Right hindlimb (tissue), 1 donor: ENCODE results near the gene RAE1.
"Not testable (repeated sequence)": the region's sequence is repeated elsewhere in the genome, so short reads cannot be mapped to it uniquely, and the experiment has no call there.

ENCODE experiments used
- DNase-seq: peaks from one replicate; pipeline ENCODE4 v3.0.0-alpha.2; 2018

Gene RAE1

DNA sequence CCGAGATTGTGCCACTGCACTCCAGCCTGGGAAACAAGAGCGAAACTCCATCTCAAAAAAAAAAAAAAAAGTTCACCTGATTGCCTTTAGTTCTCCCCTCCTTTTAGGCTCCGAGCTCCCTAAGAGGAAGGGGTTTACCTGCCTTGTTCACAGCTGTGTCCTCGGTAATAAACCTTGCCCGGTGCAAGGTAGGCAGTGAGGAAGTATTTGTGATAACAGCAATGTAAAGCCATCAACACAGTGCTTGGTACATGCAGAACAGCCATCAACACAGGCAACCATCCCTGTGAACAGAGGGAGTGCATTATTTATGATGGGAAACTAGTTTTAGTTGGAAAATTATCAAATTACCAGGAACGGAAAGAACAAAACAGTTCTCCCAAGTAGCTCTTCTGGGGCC lies 23.2 kb upstream of the RAE1 start:
- DNase-seq, result no peak

DNA sequence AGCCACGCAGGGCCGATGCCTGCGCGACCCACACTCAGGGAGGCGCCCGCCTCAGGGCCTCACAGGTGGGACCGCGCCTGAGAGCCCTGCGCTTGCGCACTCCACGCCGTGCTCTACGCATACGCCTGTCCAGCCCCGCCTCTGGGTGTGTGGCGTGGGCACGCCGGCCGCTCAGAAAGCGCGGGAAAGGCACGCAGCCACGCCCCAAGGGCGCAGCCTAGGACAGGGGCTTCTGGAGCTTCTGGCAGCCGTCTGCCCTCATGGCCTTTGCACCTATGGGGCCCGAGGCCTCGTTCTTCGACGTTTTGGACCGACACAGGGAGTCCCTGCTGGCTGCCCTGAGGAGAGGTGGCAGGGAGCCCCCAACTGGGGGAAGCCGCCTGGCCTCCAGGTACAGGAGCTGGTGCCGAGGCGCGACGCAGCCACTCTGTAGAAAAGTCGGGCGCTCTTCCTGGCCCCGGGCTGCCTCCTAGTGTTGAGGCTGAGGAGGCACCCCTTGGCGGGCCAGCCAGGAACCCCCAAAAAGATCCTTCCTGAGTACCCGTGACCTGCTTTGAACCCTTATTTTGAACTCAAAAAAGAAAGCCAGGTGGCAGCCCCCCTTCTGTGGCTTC lies 21.3 kb upstream of the RAE1 start, which contains the start of gene SPO11:
Gene SPO11 (plus strand): TSS at position 196 of the 614 bp plus-strand sequence. CDS start 65 bp downstream, at position 261.
- no peak for DNase-seq

DNA sequence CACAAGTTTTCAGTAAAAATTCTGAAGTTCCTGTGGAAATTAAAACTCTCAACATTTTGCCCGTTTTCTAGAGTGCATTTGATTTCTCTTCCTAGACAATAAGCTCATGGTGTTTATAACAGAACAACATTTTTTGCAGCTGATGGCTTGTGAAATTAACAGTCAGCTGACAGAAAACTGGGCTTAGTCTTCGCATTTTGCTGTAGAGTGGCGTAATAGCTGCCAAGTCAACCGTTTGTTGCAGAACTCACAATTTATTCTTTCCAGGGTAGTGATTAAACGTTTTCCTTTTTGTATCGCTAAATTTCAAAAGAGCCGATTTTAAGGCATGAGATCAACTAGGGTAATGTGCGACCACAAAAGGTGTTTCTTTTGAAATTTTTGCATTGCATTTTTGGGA lies 20.1 kb upstream of the RAE1 start:
- DNase-seq, result no peak

DNA sequence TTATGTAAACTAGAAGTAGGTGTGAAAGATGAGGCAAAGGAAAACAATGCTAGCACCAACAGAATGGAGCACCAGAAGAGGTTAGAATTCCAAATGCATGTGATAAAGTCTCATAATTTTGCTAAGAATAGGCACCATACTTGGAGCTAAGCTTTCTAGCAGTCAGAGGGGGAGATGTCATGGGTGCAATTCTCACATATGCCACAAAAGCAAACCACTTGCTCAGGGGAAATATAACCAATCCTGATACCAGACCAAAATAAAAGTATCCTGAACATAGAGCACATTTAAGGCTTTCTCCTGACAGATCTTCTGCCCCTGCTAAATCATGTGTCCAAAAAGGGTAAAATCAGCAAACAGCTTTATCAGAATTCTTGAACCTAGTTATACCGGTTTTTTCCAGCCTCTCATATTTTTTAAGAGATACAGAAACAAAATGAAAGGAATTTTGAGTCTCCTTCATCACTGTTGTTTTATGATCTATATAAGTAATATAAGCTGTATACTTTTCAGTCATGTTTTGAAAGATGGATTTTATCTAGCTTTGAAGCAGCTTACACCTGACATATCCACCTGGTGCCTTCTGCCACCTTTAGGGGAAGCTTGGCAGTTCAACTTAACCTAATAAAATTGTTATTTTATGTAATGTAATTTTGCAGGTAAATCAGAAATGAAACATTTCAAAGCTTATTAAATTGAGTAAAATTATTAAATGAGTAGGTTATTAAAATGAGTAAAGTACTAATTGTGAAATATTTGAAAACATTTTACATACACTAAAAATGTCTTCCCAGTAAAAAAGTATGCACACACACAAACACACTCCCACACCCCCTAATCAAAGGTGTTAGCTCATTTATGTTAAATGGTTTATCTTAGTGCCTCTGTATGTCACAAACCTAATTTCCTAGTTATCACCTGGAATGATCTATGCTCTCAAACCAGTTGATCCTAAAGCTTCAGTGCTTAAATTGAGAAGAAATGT lies 18.7 kb upstream of the RAE1 start:
- DNase-seq, result no peak

DNA sequence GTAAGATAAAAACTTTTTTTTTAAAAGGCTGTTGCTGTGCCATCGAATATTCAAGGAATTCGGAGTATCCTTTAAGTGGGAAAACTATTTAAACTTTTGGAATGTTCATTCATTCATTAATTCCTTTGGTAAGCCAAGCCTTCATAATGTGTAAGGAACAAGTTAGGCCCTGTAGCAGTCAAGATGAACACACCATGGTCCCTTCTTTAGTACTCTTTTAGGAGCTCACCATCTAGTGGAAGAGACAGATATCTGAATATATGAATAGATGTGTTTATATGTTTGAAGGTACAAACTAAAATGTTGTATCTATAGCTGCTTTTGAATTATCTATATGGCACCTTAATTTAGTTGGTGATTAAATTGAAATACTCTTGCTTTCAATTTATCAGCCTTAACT lies 15.7 kb upstream of the RAE1 start:
- DNase-seq, result no peak

DNA sequence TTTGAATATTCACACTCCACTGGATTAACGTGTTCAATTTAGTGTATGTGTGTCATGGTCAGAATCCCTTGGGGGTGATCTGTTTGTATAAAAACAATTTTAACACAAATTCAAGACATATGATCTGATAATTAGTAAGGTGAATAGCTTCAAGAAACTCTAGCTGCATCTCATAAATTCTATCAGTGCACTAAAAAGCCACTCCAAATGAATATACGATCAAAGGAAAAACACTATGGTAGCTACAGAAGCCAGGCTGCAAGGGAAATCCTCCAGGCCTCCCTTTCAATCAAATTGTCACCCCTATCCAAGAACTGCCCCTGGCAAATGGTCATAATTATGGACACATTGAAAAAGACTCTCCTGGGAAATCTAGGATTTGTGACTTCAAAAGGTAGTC lies 9.4 kb upstream of the RAE1 start:
- no peak for DNase-seq

DNA sequence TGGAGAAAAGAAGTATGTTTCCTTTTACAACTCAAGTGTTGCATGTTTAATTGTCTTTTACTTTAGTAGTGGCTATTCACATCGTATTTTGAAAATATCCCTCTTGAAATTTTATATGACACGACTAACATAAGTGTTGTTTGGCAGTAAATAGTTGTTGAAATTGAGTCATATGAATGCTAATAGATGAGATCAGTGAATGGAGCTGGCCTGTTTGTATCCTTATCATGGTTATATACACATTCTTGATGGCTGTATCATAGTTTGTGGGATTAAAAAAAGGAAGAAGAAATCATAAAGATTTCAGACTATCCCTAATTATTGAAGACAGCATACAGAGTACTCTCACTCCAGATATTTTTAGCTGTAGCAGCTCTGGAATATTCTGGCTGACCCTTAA lies 8.2 kb upstream of the RAE1 start:
- DNase-seq, result no peak

DNA sequence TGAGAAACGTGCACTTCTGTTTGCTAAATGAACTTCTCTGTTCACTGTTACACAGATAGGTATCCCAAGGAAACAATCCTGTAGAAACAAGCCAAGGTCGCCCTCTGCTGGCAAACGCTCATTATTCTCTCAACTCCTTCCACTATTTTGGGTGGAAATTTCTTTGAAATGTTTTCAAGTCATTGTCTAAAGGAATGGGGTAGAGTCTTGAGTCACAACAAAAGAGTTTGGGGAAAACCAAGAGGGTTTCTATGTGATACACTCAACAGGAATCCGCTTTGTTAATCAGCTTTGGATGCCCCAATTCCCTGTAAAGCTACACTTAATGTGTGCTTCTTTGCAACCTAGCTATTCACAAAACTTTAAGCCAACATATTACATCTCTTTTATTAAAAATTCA lies 4.6 kb upstream of the RAE1 start:
- peak; percentile 77 for DNase-seq

DNA sequence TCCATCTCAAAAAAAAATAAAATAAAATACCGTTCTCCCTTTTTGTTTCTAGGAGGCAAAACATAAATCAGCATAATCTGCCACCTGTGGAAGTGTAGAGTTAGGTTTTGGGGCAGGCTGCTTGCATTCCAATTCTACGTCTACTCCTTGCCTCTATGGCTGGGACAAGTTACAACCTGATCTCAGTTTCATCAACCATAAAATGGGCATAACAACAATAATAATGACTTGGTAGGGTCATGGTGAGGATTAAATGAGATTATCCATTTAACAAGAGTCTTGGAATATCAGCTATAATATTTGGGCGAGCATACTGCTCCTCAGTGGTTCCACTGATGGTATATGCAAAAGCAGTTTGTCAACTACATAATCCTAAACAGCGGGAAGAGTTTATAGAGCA lies 3.7 kb upstream of the RAE1 start:
- DNase-seq, result no peak

DNA sequence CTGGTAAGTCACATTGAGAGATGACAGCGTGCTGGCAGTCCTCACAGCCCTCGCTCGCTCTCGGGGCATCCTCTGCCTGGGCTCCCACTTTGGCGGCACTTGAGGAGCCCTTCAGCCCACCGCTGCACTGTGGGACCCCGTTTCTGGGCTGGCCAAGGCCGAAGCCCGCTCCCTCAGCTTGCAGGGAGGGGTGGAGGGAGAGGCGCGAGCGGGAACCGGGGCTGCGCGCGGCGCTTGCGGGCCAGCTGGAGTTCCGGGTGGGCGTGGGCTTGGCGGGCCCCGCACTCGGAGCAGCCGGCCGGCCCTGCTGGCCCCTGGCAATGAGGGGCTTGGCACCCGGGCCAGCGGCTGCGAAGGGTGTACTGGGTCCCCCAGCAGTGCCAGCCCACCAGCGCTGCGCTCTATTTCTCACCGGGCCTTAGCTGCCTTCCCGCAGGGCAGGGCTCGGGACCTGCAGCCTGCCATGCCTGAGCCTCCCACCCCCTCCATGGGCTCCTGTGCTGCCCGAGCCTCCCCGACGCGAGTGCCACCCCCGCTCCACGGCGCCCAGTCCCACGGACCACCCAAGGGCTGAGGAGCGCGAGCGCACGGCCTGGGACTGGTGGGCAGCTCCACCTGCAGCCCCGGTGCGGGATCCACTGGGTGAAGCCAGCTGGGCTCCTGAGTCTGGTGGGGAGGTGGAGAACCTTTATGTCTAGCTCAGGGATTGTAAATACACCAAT lies 2.7 kb upstream of the RAE1 start:
- not testable (repeated sequence) for DNase-seq

DNA sequence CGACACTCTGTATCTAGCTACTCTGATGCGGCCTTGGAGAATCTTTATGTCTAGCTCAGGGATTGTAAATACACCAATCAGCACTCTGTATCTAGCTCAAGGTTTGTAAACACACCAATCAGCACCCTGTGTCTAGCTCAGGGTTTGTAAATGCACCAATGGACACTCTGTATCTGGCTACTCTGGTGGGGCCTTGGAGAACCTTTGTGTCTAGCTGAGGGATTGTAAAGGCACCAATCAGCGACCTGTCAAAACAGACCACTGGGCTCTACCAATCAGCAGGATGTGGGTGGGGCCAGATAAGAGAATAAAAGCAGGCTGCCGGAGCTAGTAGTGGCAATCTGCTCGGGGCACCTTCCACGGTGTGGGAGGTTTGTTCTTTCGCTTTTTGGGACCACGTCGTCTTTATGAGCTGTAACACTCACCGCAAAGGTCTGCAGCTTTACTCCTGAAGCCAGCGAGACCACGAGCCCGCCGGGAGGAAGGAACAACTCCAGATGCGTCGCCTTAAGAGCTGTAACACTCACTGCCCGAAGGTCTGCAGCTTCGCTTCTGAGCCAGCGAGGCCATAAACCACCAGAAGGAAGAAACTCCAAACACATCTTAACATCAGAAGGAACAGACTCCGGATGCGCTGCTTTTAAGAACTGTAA lies 2.0 kb upstream of the RAE1 start:
- not testable (repeated sequence) for DNase-seq

DNA sequence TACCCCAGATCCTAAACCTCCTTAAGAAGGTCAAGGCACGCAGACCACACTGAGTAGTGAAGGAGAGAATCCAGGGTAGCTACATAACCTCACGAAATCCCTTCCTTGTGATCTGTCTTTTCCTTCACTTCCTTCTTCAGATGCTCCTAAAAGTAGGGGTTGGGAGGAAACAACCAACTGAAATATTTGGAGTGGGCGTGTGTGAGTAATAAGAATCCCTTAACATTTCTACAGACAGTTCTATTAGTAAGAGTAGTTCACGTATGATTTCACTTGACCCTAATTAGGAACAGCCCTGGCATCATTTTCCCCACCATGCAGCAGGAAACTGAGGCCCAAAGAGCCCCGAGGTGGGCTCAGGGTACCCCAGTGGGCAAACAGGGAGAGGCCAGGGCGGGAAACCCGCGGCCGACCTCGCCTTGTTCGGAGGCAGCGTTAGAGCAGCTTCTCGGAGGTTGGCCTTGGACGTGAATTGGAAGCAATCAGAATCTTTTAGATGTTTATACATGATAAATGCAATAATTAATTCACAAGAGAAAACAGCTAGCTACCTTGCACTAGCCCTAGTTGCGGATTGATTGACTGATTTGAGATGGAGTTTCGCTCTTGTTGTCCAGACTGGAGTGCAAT lies 859 bp upstream of the RAE1 start:
- DNase-seq, result no peak

DNA sequence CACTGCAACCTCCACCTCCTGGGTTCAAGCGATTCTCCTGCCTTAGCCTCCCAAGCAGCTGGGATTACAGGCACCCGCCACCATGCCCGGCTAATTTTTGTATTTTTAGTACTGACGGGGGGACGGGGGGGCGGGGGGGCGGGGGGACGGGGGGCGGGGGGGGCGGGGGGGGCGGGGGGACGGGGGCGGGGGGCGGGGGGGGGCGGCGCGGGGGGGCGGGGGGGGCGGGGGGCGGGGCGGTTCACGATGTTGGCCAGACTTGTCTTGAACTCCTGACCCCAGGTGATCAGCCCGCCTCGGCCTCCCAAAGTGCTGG lies 371 bp upstream of the RAE1 start:
- not testable (repeated sequence) for DNase-seq

DNA sequence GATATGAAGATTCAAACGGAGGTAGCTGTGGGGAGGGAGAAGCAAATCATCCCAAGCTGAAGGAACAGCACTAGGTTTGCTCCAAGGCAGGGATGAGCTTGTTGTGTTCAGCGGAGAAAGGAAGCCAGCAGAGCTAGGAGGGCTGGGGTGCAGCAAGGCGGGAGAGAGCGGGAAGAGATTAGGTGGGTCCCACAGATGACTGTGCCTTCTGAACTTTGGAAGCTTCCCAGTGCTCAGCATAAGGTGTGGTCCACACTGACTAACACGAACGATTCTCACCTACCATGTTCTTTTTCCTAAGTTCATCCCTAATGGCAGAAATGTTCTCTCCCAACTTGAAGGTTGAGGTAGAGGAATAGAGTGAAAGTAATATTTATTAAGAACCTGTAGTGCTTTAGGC lies 1.2 kb downstream of the RAE1 start:
- no peak for DNase-seq

DNA sequence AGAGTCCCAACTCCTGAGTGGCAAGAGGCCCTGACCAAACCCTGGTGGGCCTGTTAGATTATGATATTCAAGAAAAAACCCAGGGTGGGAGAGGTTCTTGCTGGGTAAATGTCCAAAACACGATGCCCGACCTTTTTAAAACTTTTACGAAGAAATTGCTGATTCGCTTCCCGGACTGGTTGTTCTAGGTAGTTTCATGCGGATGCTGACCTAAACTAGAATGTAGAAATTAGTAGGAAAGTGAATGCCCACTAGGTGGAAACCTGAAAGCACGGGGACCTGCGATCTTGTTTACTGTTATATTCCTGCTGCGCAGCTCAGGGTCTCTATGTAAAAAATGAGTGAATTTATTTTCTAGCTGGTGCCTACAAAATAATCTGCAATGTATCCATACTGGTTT lies 2.3 kb downstream of the RAE1 start:
- DNase-seq, result no peak

DNA sequence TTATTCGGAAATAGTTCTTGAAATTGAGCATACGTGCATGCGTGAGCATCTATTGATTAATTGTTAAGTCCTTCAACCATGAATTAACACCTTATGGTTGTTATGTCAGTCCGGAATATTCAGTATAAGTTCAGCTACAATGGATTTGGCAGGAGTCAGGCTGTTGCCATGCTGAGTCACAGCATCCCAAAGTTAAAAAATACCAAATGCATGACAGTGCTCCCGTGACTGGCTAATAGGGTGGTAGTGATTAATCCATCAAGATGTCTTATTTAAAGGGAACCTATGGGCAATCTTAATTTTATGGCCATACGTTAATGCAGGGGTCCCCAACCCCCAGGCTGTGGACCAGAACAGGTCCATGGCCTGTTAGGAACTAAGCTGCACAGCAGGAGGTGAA lies 10.5 kb downstream of the RAE1 start:
- DNase-seq, result no peak

DNA sequence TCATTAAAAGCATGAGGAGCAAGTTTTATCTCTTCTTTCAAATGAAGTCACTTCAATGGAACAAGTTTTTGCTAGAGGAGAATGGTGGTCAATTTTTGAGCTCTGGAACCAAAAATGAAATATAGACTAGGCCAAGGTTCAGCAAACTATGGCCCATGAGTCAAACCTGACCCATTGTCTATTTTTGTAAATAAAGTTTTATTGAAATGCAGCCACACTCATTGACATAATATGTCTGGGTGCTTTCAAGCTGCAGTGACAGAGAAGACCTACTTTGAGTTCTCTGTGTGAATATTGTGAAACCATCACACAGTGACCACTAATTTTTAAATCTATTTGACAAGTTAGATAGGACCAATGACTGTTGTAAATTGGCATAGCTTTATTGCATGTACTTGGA lies 13.4 kb downstream of the RAE1 start:
- no peak for DNase-seq

DNA sequence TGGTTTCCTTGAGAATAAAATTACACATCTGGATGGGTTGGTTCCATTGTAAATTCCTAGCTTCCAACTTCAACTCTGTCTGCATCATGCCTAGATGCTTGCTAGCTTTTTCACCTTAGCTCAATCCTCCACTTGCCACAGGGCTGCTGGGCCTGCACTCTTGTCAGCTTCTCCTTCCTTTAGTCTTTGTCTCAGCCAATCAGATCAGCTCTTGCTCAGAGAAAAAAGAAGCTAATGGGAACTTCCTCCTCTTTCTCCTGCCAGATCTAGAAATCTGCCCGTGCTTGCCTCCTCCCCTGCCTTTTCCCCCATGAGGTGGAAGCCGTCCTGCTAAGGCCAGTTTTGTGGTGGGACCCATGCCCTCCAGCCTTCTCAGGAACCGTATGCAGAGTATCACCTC lies 18.5 kb downstream of the RAE1 start:
- DNase-seq, result no peak

DNA sequence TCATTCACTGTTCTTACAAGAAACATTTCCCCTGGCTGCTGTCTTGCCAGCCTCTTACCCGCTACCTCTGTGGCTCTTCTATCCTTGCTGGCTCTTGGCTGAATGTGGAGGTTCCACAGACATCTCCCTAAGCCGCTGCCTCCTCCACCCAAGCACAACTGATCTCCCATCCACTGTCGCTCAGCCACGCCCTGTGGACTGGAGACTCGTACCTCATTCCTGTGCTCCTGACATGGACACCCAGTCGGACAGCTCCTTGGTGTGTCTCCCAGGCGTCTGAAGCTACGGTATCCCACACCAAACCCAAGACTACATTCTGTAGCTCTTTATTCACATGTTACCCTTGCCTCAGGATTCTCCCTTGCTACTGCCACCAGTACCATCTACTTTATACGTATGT lies 19.3 kb downstream of the RAE1 start:
- no peak for DNase-seq

DNA sequence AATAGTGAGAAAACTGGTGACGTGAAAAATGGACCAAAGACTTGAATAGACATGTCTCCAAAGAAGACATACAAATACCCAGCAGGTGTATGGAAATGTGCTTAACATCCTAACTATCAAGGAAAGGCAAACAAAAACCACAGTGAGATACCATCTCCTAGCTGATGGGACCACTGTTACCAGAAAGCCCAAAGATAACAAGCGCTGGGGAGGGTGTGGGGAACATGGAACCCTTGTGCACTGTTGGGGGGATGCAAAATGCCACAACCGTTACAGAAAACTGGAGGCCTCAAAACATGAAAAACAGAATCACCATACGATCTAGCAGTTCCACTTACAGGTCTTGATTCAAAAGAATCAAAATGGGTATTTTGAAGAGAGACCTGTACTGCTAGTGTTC lies 20.3 kb downstream of the RAE1 start:
- DNase-seq, result no peak

DNA sequence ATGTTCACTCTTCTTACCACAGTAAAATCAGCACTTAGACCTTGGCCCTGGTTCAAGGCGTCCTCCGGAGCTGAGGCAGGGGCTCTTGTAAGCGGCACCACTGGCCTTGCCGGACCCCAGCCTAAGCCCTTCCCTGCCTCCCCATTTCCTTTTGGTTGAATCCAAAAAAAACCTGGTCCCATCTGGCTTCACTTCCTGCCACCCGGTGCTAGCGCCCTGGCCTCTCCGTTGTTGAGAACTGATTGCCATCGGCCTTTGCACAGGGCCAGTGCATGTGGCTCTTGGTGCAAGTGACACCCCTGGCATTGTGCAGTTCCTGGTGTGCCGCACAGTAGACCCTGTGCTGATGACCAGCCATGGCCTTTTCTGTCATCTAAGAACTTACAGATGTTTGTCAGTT lies 21.1 kb downstream of the RAE1 start:
- DNase-seq, result no peak

DNA sequence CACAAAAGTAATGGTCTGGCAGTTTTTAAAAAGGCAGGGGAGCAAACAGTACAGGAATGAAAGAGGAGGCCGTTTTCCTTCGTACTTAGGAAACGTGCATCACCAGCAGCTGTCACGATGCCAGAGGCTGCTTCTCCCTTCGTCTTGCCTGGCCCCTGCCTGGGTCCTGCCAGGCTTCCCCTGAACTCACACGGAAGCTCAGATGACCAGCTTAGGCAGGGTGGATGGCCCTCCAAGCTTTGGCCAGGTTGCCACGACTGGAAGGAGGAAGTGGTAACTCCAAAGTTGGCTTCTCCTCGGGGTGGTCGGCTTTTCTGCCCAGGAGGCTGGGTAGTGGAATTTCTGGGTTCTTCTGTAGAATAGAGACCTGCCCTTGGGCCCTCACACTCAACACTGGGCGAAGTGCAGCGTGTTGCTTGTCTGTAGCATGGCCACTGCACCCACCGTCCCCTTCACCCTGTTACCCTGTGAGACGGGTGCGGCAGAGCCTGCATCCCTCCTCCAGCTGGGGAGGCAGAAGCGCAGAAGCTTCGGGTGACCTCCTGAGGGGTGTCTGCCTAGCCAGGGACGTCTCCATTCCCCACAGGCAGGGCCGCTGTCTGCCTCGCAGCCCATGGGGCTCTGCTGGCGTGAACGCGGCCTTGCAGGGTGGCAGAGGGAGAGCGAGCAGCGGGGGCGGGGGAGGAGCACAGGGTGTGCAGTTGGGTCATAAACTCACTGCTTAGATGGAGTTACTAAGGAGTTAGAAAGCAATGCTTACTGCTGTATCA lies 21.7 kb downstream of the RAE1 start:
- no peak for DNase-seq
